ENCODE data around the gene MAK. TPM values are rescaled to one million over a fixed set of nuclear protein-coding genes. Genes with fewer than 3 reads are reported as not detected.
"Not testable (repeated sequence)": the region's sequence is repeated elsewhere in the genome, so short reads cannot be mapped to it uniquely, and the experiment has no call there.

MAK gene
- total RNA-seq, 1 experiment from 2014 or later, result 0.13 TPM

DNA sequence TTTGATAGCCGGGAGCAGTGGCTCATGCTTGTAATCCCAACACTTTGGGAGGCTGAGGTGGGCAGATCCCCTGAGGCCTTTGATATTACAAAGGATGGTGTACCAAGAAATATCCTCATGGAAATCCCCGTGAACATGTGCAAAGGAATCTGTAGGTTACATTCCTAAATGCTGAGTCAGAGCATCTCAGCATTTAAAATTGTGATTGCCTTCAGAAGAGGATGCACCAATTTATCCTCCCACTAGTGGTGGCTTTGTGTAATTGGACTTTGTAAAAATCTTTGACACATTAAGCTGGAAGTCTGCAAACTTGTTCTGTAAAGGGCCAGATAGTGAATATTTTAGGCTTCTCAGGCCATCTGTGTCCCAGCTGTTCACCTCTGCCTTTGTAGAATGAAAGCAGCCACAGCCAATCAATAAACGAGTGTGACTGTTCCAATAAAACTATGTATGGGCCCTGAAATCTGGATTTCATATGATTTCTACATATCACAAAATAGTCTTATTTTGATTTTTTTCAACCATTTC lies 79.0 kb downstream of the MAK start:
- Histone ChIP-seq H3K36me3 (peaks cover 78% of the 10 kb centered on the region), H3K27me3 (no peaks in the 10 kb centered on the region)
- DNase-seq, result peak; percentile 72

GRCh38 chr6:10756085-10756484 lies 82.3 kb downstream of the MAK start:
- Histone ChIP-seq H3K4me3 (no peak overlapping the region), H3K27me3 (no peaks in the 10 kb centered on the region), H3K9me3 (peaks cover 13% of the 10 kb centered on the region), H3K36me3 (peaks cover 89% of the 10 kb centered on the region)
- no peak for DNase-seq

More for the DNA sequence above, 79.0 kb downstream of the MAK start:
- Histone ChIP-seq H3K4me3 (no peak overlapping the region), H3K9me3 (peaks cover 13% of the 10 kb centered on the region)

DNA sequence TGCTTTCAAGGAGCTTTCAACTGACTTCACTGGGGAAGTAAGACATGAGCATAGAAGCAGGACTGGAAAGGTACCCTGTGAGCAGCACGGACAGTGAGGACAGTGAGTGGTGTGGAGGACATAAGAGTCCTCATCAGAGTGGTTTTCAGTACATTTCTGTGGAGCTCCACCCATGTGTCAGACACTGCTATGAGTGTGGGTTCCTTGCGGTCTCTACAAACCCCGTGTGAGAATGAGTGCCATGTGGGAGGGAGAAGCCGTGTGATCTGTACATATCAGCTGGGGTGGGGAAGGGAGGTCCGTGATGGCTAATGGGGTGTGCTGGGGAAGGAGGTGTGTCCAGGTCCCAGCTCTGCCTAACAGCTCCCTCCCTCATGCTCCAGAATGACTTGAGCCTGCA lies 86.6 kb downstream of the MAK start:
- not testable (repeated sequence) for H3K27me3 ChIP-seq, DNase-seq, H3K4me3 ChIP-seq, H3K9me3 ChIP-seq
- H3K36me3 ChIP-seq, result peaks cover 76% of the 10 kb centered on the region

DNA sequence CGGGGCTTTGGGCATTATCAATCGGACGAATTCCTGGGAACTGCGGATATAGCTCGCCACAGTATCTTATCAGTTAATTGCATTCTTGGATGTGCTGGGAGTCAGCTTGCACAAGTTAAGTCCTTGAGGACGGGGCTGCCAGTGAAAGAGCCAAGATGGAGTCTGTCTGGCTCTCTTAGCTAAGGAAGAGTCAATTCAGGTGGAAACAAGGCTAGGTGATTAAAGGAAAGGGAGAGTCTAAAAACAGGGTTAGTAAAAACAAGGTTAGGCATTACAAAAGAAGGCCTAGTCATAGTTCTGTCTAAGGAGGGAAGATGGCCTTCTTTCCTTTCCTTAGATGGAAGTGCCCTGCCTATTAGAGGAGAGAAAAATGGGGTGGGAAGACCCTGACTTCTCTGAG lies 87.8 kb downstream of the MAK start:
- H3K9me3 ChIP-seq, H3K4me3 ChIP-seq, H3K27me3 ChIP-seq, DNase-seq: not testable (repeated sequence)
- peaks cover 66% of the 10 kb centered on the region for H3K36me3 ChIP-seq

GRCh38 chr6:10749734-10750133 lies 88.6 kb downstream of the MAK start:
- Histone ChIP-seq H3K9me3 (no peaks in the 10 kb centered on the region), H3K4me3 (no peak overlapping the region), H3K36me3 (peaks cover 58% of the 10 kb centered on the region), H3K27me3 (no peaks in the 10 kb centered on the region)
- no peak for DNase-seq

DNA sequence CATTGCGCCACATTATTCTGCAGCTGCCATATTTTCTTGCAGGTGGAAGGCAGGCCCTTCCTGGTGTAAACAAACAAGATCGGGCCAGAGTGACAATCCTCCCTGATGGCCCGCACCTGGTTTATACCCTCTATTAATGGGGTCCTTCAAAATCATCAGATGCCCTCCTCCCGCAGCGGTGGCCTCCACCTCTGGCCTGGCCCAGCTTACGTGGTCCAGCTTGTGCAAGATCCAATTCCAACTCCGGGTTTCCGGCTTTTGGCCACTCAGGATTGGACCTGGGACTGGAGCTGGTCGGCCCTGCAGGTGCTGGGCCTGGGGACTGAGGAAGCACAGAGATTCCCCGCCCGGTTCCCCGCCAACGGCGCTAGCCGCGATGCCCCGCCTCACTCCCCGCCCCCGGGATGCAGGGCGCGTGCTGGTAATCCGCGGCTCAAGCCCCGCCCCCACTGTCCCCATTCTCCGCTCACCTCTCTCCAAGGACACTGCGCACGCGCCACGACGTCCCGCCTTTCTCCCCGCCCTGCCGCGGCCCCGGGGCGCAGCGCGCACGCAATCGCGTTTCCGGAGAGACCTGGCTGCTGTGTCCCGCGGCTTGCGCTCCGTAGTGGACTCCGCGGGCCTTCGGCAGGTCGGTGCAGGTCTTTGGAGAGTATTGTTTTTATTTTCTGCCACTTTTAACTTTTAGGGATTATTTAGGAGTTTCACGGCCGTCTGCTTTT lies 90.9 kb downstream of the MAK start, which contains the start of gene TMEM14B:
TMEM14B (plus strand) TSS at position 555 of the 722 bp plus-strand sequence. CDS start 1,441 bp downstream, outside the sequence.
- H3K4me3 ChIP-seq, result peak within 1 kb of the TSS; percentile 81
- no peaks in the 10 kb centered on the region for H3K9me3 ChIP-seq
- peak; percentile 100 for DNase-seq

GRCh38 chr6:10746915-10747250 lies 91.5 kb downstream of the MAK start:
- peaks cover 35% of the 10 kb centered on the region for H3K36me3 ChIP-seq
- H3K9me3 ChIP-seq, result no peaks in the 10 kb centered on the region
- peak overlapping the region; percentile 81 for H3K4me3 ChIP-seq
- no peak for DNase-seq
- H3K27me3 ChIP-seq, result no peaks in the 10 kb centered on the region

More for the DNA sequence above, 90.9 kb downstream of the MAK start, which contains the start of gene TMEM14B:
- Histone ChIP-seq H3K27me3 (no peaks in the 10 kb centered on the region), H3K36me3 (peaks cover 35% of the 10 kb centered on the region)

- Histone ChIP-seq H3K9me3 (no peaks in the 10 kb centered on the region), H3K36me3 (peaks cover 19% of the 10 kb centered on the region), H3K4me3 (no peak overlapping the region), H3K27me3 (no peaks in the 10 kb centered on the region)
- no peak for DNase-seq
Observed at GRCh38 chr6:10745116-10745515, 93.2 kb downstream of the MAK start.

- Histone ChIP-seq H3K4me3 (no peak overlapping the region), H3K9me3 (no peaks in the 10 kb centered on the region), H3K27me3 (no peaks in the 10 kb centered on the region), H3K36me3 (peaks cover 4% of the 10 kb centered on the region)
- no peak for DNase-seq
Observed at GRCh38 chr6:10743515-10743914, 94.8 kb downstream of the MAK start.

DNA sequence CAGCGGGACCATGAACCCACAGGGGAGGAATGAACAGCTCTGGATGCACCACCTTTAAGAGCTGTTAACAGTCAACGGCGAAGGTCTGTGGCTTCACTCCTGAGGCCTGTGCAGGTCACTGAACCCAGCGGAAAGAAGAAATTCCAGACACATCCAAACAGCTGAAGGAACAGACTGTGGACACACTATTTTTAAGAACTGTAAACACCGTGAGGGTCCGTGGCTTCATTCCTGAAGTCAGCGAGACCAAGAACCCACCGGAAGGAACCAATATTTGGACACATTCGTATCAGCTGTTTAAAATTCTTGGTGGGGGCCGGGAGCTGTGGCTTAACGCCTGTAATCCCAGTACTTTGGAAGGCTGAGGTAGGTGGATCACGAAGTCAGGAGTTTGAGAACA lies 96.1 kb downstream of the MAK start:
- Histone ChIP-seq H3K36me3 (no peaks in the 10 kb centered on the region; the same call in 1 of the 2 replicates), H3K4me3 (no peak overlapping the region), H3K27me3 (no peaks in the 10 kb centered on the region), H3K9me3 (no peaks in the 10 kb centered on the region)
- no peak for DNase-seq

DNA sequence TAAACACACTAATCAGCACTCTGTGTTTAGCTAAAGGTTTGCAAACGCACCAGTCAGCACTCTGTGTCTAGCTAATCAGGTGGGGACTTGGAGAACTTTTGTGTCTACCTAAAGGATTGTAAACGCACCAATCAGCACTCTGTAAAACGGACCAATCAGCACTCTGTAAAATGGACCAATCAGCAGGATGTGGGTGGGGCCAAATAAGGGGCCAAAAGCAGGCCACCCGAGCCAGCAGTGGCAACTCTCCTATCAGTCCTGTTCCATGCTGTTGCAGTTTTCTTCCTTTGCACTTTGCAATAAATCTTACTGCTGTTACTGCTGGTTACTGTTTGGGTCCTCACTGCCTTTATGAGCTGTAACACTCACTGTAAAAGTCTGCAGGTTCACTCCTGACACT lies 96.7 kb downstream of the MAK start:
- H3K9me3 ChIP-seq, H3K4me3 ChIP-seq, H3K27me3 ChIP-seq, H3K36me3 ChIP-seq, DNase-seq: not testable (repeated sequence)

- H3K27me3 ChIP-seq, result no peaks in the 10 kb centered on the region
- H3K9me3 ChIP-seq, result no peaks in the 10 kb centered on the region
- no peaks in the 10 kb centered on the region; the same call in 1 of the 2 replicates for H3K36me3 ChIP-seq
- H3K4me3 ChIP-seq, result no peak overlapping the region
- DNase-seq, result no peak
Observed at GRCh38 chr6:10740061-10740460, 98.3 kb downstream of the MAK start.

DNA sequence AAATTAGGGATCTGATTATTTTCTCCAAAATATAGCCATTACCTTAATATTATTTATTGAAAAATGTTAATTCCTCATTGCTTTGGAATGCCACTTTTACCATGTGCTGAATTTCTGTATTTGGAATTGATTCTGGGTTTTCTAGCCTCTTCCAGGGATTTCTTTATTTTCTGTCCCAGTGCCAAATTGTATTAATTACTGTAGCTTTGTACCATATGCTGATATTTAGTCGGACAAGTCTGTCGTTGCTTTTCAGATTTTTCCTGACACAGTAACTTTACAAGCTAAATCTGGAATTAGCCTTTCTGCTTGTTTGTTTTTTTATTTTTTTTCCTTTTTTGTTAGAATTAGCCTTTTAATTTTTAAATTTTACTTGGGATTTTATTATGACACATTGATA lies 101.6 kb downstream of the MAK start:
- Histone ChIP-seq H3K36me3 (peaks cover 24% of the 10 kb centered on the region), H3K9me3 (no peaks in the 10 kb centered on the region; the same call in 1 of the 2 replicates), H3K27me3 (no peaks in the 10 kb centered on the region), H3K4me3 (no peak overlapping the region)
- DNase-seq, result no peak

GRCh38 chr6:10733863-10734262 lies 104.5 kb downstream of the MAK start:
- H3K9me3 ChIP-seq, result no peaks in the 10 kb centered on the region; the same call in 1 of the 2 replicates
- no peaks in the 10 kb centered on the region for H3K27me3 ChIP-seq
- DNase-seq, result no peak
- H3K36me3 ChIP-seq, result peaks cover 50% of the 10 kb centered on the region
- H3K4me3 ChIP-seq, result no peak overlapping the region

DNA sequence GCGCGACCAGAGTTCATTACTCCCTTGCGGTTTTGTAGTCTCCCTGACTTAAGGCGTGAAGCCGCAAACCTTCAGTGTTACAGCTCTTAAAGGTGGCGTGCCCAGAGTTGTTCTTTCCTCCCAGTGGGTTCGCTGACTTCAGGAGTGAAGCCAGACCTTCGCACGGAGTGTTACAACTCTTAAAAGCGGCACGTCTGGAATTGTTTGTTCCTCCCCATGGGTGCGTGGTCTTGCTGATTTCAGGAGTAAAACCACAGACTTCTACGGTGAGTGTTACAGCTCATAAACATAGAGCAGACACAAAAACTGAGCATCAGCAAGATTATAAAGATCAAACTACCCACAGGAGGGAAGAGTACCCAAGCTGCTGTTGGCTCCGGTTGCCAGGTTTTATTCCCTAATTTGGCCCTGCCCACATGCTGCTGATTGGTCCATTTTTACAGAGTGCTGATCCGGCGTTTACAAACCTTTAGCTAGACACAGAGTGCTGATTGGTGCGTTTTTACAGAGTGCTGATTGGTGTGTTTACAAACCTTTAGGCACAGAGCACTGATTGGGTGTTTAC lies 105.1 kb downstream of the MAK start:
- Histone ChIP-seq H3K9me3 (no peaks in the 10 kb centered on the region; the same call in 1 of the 2 replicates), H3K36me3 (peaks cover 52% of the 10 kb centered on the region), H3K27me3 (no peaks in the 10 kb centered on the region), H3K4me3 (no peak overlapping the region)
- no peak for DNase-seq

DNA sequence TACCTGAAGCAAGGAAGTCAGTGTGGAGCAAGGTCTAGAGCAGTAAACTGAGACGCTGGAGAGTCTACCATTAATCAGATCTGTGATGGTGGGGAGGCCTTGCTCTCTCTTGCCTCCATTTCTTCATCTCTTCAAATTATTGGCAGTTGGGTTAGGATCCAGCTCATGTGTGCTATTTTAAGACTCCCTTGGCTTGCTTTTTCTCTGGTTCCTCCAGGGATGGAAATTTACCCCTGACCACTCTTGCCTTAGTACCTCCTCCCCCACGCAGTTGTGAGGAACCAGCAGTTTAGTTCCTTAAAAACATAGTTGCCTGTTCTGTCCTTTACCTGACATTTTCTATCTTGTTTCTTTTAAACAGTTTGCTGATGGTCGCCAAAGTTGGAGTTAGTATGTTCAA lies 108.1 kb downstream of the MAK start:
- Histone ChIP-seq H3K4me3 (no peak overlapping the region), H3K9me3 (no peaks in the 10 kb centered on the region; the same call in 1 of the 2 replicates), H3K27me3 (no peaks in the 10 kb centered on the region), H3K36me3 (peaks cover 78% of the 10 kb centered on the region)
- no peak for DNase-seq

GRCh38 chr6:10725716-10726115 lies 112.6 kb downstream of the MAK start:
- no peak for DNase-seq
- H3K9me3 ChIP-seq, result no peaks in the 10 kb centered on the region
- H3K27me3 ChIP-seq, result no peaks in the 10 kb centered on the region
- peaks cover 57% of the 10 kb centered on the region for H3K36me3 ChIP-seq
- H3K4me3 ChIP-seq, result no peak overlapping the region

- Histone ChIP-seq H3K4me3 (no peak overlapping the region), H3K27me3 (no peaks in the 10 kb centered on the region), H3K9me3 (no peaks in the 10 kb centered on the region), H3K36me3 (peaks cover 50% of the 10 kb centered on the region)
- no peak for DNase-seq
Observed at GRCh38 chr6:10725044-10725443, 113.3 kb downstream of the MAK start.
